Mesenchymal stem cell (in vitro differentiated cells and primary cell): ENCODE data around the gene KLF5.

ENCODE experiments used
- DNase-seq: peaks from one replicate; pipeline ENCODE4 v3.0.0-alpha.2; 2013
- H2AFZ ChIP-seq: one replicate; pipeline ENCODE4 v1.6.1; 2013; ENCODE audit warnings: low read depth, mild to moderate bottlenecking, control low read depth, inconsistent platforms, low read length, moderate library complexity
- H2AK5ac ChIP-seq: 2 replicates; pipeline ENCODE4 v1.6.1; 2013; ENCODE audit warnings: low read length, moderate library complexity, mild to moderate bottlenecking, inconsistent platforms; ENCODE audit not compliant: severe bottlenecking
- H2BK120ac ChIP-seq: one replicate; pipeline ENCODE4 v1.6.1; 2013; ENCODE audit warnings: low read depth, mild to moderate bottlenecking, inconsistent platforms, low read length, moderate library complexity
- H2BK12ac ChIP-seq, 2 experiments: one replicate each; pipeline ENCODE4 v1.6.1; 2013; ENCODE audit warnings: inconsistent platforms in 2 of 2, low read length in 2 of 2, mild to moderate bottlenecking in 2 of 2, moderate library complexity in 2 of 2, control low read depth in 1 of 2
- H2BK15ac ChIP-seq: one replicate; pipeline ENCODE4 v1.6.1; 2013; ENCODE audit warnings: mild to moderate bottlenecking, low read depth, inconsistent platforms; ENCODE audit not compliant: poor library complexity, severe bottlenecking
- H2BK5ac ChIP-seq: 2 replicates; pipeline ENCODE4 v1.6.1; 2013; ENCODE audit warnings: low read depth, mild to moderate bottlenecking, low read length, control low read depth, inconsistent platforms; ENCODE audit not compliant: poor library complexity, severe bottlenecking
- H3K14ac ChIP-seq, 2 experiments: one replicate each; pipeline ENCODE4 v1.6.1; 2013; ENCODE audit warnings: inconsistent platforms in 2 of 2, low read length in 2 of 2, control low read depth in 1 of 2, mild to moderate bottlenecking in 1 of 2, moderate library complexity in 1 of 2
- H3K18ac ChIP-seq, 2 experiments: one replicate each; pipeline ENCODE4 v1.6.1; 2013; ENCODE audit warnings: inconsistent platforms in 2 of 2, low read length in 2 of 2, control low read depth in 1 of 2, low read depth in 1 of 2, mild to moderate bottlenecking in 1 of 2
- H3K23ac ChIP-seq, 2 experiments: one replicate each; pipeline ENCODE4 v1.6.1; 2013; ENCODE audit warnings: inconsistent platforms in 2 of 2, low read length in 2 of 2, mild to moderate bottlenecking in 2 of 2, moderate library complexity in 2 of 2, control low read depth in 1 of 2
- H3K27ac ChIP-seq: 2 replicates; pipeline ENCODE4 v1.5.1; 2013; ENCODE audit warnings: mild to moderate bottlenecking, moderate library complexity, low read length, control low read depth, inconsistent platforms; ENCODE audit not compliant: poor library complexity, severe bottlenecking
- H3K27me3 ChIP-seq, 2 experiments: 2 replicates each; pipeline versions ENCODE4 v1.6.1 to v1.7.0; 2013; ENCODE audit warnings: low read length in 2 of 2, mild to moderate bottlenecking in 2 of 2, moderate library complexity in 2 of 2, control low read depth in 1 of 2, inconsistent platforms in 1 of 2; ENCODE audit not compliant: control insufficient read depth in 1 of 2, insufficient read depth in 1 of 2
- H3K36me3 ChIP-seq, 2 experiments: 2 replicates each; pipeline versions ENCODE4 v1.6.1 to v1.7.0; 2013; ENCODE audit warnings: low read length in 2 of 2, control low read depth in 1 of 2, inconsistent platforms in 1 of 2, low read depth in 1 of 2, mild to moderate bottlenecking in 1 of 2; ENCODE audit not compliant: insufficient read depth in 2 of 2, control insufficient read depth in 1 of 2
- H3K4ac ChIP-seq, 2 experiments: one replicate each; pipeline ENCODE4 v1.6.1; 2013; ENCODE audit warnings: inconsistent platforms in 2 of 2, low read length in 2 of 2, mild to moderate bottlenecking in 2 of 2, moderate library complexity in 2 of 2, control low read depth in 1 of 2, low read depth in 1 of 2
- H3K4me1 ChIP-seq: 2 replicates; pipeline ENCODE4 v1.6.1; 2013; ENCODE audit warnings: low read depth, low read length, control low read depth; ENCODE audit not compliant: control insufficient read depth, insufficient read depth
- H3K4me2 ChIP-seq: 2 replicates; pipeline ENCODE4 v1.6.1; 2013; ENCODE audit warnings: low read length, mild to moderate bottlenecking, inconsistent platforms; ENCODE audit not compliant: poor library complexity, severe bottlenecking
- H3K4me3 ChIP-seq, 2 experiments: 2 replicates each; pipeline versions ENCODE4 v1.5.1 to v1.7.0; 2013; ENCODE audit warnings: low read length in 2 of 2, mild to moderate bottlenecking in 2 of 2, control low read depth in 1 of 2, low read depth in 1 of 2; ENCODE audit not compliant: insufficient read depth in 1 of 2
- H3K79me1 ChIP-seq: replicated peaks from 2 replicates; pipeline ENCODE4 v1.6.1; 2013; ENCODE audit warnings: mild to moderate bottlenecking, control low read depth, low read length, inconsistent platforms; ENCODE audit not compliant: poor library complexity, severe bottlenecking
- H3K9ac ChIP-seq: 2 replicates; pipeline ENCODE4 v1.7.0; 2013; ENCODE audit warnings: mild to moderate bottlenecking, low read length, moderate library complexity
- H3K9me3 ChIP-seq: 2 replicates; pipeline ENCODE4 v1.7.0; 2013; ENCODE audit warnings: mild to moderate bottlenecking, low read length; ENCODE audit not compliant: control insufficient read depth
- H4K8ac ChIP-seq: one replicate; pipeline ENCODE4 v1.6.1; 2013; ENCODE audit warnings: inconsistent platforms, mild to moderate bottlenecking, low read length, moderate library complexity
- H4K91ac ChIP-seq: one replicate; pipeline ENCODE4 v1.6.1; 2013; ENCODE audit warnings: mild to moderate bottlenecking, low read length, inconsistent platforms
- WGBS: methylation state at CpG from one replicate; pipeline ENCODE4 v1.1.7; 2013; ENCODE audit warnings: mixed read lengths; 5-methylcytosine and 5-hydroxymethylcytosine counted together

Gene KLF5

DNA sequence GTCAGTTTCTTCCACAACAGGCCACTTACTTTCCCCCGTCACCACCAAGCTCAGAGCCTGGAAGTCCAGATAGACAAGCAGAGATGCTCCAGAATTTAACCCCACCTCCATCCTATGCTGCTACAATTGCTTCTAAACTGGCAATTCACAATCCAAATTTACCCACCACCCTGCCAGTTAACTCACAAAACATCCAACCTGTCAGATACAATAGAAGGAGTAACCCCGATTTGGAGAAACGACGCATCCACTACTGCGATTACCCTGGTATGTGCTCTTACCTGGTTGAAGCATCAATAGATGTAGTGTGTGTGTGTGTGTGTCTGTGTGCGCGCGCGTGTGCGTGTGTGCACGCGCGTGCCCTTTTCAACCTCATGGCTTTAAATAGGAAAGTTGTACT lies 3.7 kb downstream of the KLF5 start:
- H3K27ac ChIP-seq = no peak overlapping the region
- no peak overlapping the region for H3K9ac ChIP-seq
- no peak overlapping the region for H3K14ac ChIP-seq
- H3K4me3 ChIP-seq = no peak overlapping the region
- peaks cover 0 to 9% of the 10 kb centered on the region in 2 experiments for H3K27me3 ChIP-seq
- no peak overlapping the region for H2AK5ac ChIP-seq
- DNase-seq = no peak
- 100% methylated on average over 5 of the region's 13 CpGs for WGBS
- H2BK5ac ChIP-seq = no peak overlapping the region
- H2BK15ac ChIP-seq = no peak overlapping the region
- H4K91ac ChIP-seq = no peak overlapping the region
- H2BK120ac ChIP-seq = no peak overlapping the region
- H4K8ac ChIP-seq = peak overlapping the region; percentile 61
- peaks cover 0 to 8% of the 10 kb centered on the region in 2 experiments for H3K36me3 ChIP-seq
- H3K23ac ChIP-seq = no peak overlapping the region
- H3K79me1 ChIP-seq = peaks cover 10% of the 10 kb centered on the region
- peak overlapping the region in 1 of 2 experiments; percentile 30 for H3K4ac ChIP-seq
- no peak overlapping the region for H2BK12ac ChIP-seq
- no peak overlapping the region for H3K4me2 ChIP-seq
- H2AFZ ChIP-seq = peak overlapping the region; percentile 27
- H3K18ac ChIP-seq = no peak overlapping the region
- no peaks in the 10 kb centered on the region for H3K9me3 ChIP-seq
- H3K4me1 ChIP-seq = no peaks in the 10 kb centered on the region

DNA sequence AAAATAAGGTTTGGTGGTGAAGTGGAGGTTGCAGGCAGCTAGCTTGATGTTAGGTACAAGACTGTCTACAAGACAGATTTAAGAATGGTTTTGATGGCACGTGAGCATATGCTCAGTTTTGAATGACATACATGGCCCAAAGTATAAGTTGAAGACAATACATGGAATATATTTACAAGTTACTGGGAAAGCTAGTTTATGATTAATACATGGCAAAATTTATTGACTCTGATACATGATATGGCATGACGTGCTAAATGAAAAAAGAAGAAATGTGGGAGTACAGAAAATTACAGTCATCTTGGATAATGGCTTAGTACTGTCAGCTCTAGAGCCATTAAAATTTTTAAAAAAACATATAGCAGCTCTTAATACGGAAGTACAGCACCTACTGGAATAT lies 4.4 kb downstream of the KLF5 start:
- Histone ChIP-seq H3K9me3 (no peaks in the 10 kb centered on the region), H2BK5ac (no peak overlapping the region), H3K4ac (no peak overlapping the region), H2BK120ac (no peak overlapping the region), H3K18ac (no peak overlapping the region), H3K4me2 (no peak overlapping the region), H3K23ac (no peak overlapping the region), H3K14ac (no peak overlapping the region), H4K91ac (no peak overlapping the region), H3K9ac (no peak overlapping the region), H3K4me1 (no peaks in the 10 kb centered on the region), H2AK5ac (no peak overlapping the region), H2BK15ac (no peak overlapping the region), H2BK12ac (no peak overlapping the region), H3K27me3 (peaks cover 0 to 2% of the 10 kb centered on the region in 2 experiments), H2AFZ (no peak overlapping the region), H3K27ac (no peak overlapping the region), H3K79me1 (peaks cover 12% of the 10 kb centered on the region), H3K36me3 (peaks cover 0 to 8% of the 10 kb centered on the region in 2 experiments), H3K4me3 (no peak overlapping the region), H4K8ac (no peak overlapping the region)
- DNase-seq = no peak
- WGBS = 90% methylated on average over 2 of the region's 3 CpGs

DNA sequence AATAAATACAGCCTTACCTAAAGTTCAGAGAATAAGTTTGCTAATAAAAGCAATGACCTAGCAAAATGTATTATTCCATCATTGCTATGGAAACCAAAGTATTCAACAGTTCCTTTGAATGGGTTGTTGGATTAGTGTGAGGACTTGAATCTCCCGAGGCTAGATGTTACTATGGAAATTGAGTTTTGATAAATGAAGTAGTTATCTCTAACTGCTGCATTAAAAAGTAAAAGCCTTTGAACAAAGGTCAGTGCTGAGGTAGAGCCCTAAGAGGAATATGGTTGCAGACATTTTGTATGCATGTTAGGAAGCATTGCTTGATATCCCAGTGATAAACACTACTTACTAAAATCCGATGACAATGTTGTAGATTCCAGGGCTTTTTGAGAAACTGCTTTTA lies 6.2 kb downstream of the KLF5 start:
- DNase-seq = no peak
- H3K27me3 ChIP-seq = no peaks in the 10 kb centered on the region
- H3K23ac ChIP-seq = no peak overlapping the region
- H2AFZ ChIP-seq = no peak overlapping the region
- H4K91ac ChIP-seq = no peak overlapping the region
- no peak overlapping the region for H2BK15ac ChIP-seq
- no peak overlapping the region for H3K9ac ChIP-seq
- no peak overlapping the region for H3K4me3 ChIP-seq
- H3K4ac ChIP-seq = no peak overlapping the region
- no peaks in the 10 kb centered on the region for H3K9me3 ChIP-seq
- no peak overlapping the region for H3K4me2 ChIP-seq
- H3K27ac ChIP-seq = no peak overlapping the region
- WGBS = 96% methylated on average over 2 of the region's 2 CpGs
- H3K18ac ChIP-seq = no peak overlapping the region
- H2BK5ac ChIP-seq = no peak overlapping the region
- H4K8ac ChIP-seq = no peak overlapping the region
- H3K14ac ChIP-seq = no peak overlapping the region
- H3K36me3 ChIP-seq = peaks cover 0 to 8% of the 10 kb centered on the region in 2 experiments
- peaks cover 9% of the 10 kb centered on the region for H3K79me1 ChIP-seq
- no peak overlapping the region for H2AK5ac ChIP-seq
- H2BK120ac ChIP-seq = no peak overlapping the region
- no peak overlapping the region for H2BK12ac ChIP-seq
- H3K4me1 ChIP-seq = no peaks in the 10 kb centered on the region

DNA sequence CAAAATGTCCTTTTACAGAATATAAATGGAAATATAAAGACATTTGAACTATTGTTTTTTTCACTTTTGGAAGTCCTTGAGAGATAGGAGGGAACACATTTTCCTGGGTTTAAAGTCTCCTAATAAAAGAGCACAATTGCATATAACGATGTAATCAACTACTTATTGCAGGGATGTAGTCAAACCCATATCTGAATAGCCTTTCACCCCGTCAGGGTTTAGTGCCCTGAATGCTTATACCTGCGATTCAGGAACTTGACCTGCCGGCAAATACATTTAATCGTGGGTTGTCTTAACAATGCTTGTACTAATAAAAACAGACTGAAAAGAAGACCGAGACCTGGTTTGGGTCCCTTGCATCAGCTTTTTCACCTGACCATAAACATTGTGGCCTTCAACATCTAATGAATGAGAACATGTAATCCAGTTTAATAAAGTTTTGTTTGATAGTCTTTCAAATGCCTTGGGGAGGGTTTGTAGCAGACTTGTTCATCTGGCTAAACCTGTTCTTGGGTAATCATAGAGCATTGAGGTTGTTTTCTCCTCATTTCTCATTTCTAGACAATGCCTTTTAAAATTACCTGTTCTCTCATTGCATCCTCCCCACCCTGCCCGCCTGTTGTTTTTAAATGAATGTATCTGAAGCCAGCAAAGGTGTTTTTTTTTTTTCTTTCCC lies 7.0 kb downstream of the KLF5 start:
- 97% methylated on average over 6 of the region's 7 CpGs for WGBS
- H3K79me1 ChIP-seq = peaks cover 9% of the 10 kb centered on the region
- no peaks in the 10 kb centered on the region for H3K4me1 ChIP-seq
- no peak overlapping the region for H3K23ac ChIP-seq
- DNase-seq = no peak
- H3K4ac ChIP-seq = no peak overlapping the region
- no peaks in the 10 kb centered on the region for H3K9me3 ChIP-seq
- H3K36me3 ChIP-seq = peaks cover 0 to 8% of the 10 kb centered on the region in 2 experiments
- no peak overlapping the region for H3K14ac ChIP-seq
- H3K4me2 ChIP-seq = no peak overlapping the region
- no peak overlapping the region for H3K18ac ChIP-seq
- no peak overlapping the region for H4K91ac ChIP-seq
- H2BK120ac ChIP-seq = no peak overlapping the region
- no peak overlapping the region for H3K4me3 ChIP-seq
- H3K27me3 ChIP-seq = no peaks in the 10 kb centered on the region
- no peak overlapping the region for H2AFZ ChIP-seq
- H2BK15ac ChIP-seq = no peak overlapping the region
- H4K8ac ChIP-seq = no peak overlapping the region
- no peak overlapping the region for H2BK5ac ChIP-seq
- H3K27ac ChIP-seq = no peak overlapping the region
- H3K9ac ChIP-seq = no peak overlapping the region
- no peak overlapping the region for H2AK5ac ChIP-seq
- no peak overlapping the region for H2BK12ac ChIP-seq
